Measurements from ENCODE around the gene CDH4.

Gene CDH4

DNA sequence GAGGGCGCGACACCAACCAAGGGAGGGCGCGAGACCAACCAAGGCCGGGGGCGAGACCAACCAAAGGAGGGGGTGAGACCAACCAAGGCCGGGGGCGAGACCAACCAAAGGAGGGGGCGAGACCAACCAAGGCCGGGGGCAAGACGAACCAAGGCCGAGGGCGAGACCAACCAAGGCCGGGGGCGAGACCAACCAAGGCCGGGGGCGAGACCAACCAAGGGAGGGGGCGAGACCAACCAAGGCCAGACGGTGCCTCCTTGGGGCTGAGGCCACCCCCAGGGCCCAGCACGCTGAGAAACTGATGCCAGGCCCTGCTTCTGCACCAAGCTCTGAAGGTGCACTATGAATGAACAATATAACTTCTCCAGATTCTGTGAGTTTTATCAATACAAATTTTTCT lies 726.4 kb downstream of the CDH4 start:
- no peaks in the 10 kb centered on the region for H4K20me1 ChIP-seq (ENCODE audit: low read depth, low read length)
- H3K27ac ChIP-seq (ENCODE audit: low read depth, low read length): no peak overlapping the region
- no peak overlapping the region for H3K9ac ChIP-seq (ENCODE audit: low read length)
- no peak overlapping the region for H3K4me3 ChIP-seq (ENCODE audit: insufficient read depth, low read length, poor library complexity, severe bottlenecking)
- H2AFZ ChIP-seq (ENCODE audit: low read depth, low read length, severe bottlenecking): no peak overlapping the region
- H3K27me3 ChIP-seq (ENCODE audit: low read length): no peaks in the 10 kb centered on the region
- no peaks in the 10 kb centered on the region for H3K9me3 ChIP-seq (ENCODE audit: insufficient read depth, low read length)
- H3K36me3 ChIP-seq (ENCODE audit: low read length): no peaks in the 10 kb centered on the region
- H3K4me2 ChIP-seq (ENCODE audit: low read depth, low read length, poor library complexity, severe bottlenecking): no peak overlapping the region
- TF ChIP-seq, protein P1, sequence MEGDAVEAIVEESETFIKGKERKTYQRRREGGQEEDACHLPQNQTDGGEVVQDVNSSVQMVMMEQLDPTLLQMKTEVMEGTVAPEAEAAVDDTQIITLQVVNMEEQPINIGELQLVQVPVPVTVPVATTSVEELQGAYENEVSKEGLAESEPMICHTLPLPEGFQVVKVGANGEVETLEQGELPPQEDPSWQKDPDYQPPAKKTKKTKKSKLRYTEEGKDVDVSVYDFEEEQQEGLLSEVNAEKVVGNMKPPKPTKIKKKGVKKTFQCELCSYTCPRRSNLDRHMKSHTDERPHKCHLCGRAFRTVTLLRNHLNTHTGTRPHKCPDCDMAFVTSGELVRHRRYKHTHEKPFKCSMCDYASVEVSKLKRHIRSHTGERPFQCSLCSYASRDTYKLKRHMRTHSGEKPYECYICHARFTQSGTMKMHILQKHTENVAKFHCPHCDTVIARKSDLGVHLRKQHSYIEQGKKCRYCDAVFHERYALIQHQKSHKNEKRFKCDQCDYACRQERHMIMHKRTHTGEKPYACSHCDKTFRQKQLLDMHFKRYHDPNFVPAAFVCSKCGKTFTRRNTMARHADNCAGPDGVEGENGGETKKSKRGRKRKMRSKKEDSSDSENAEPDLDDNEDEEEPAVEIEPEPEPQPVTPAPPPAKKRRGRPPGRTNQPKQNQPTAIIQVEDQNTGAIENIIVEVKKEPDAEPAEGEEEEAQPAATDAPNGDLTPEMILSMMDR (IDR thresholded peaks at IDR 0.05; ENCODE audit: insufficient read depth, low read length, poor library complexity, severe bottlenecking): no peak
- TF ChIP-seq EZH2phosphoT487 (conservative IDR thresholded peaks at IDR 0.05; ENCODE audit: low read length): no peak
- no peaks in the 10 kb centered on the region for H3K9me2 ChIP-seq (replicated peaks; ENCODE audit: insufficient read depth, low read length)
- H3F3A ChIP-seq (ENCODE audit: insufficient read depth): no peaks in the 10 kb centered on the region
- no peaks in the 10 kb centered on the region for H3K79me2 ChIP-seq (ENCODE audit: insufficient read depth, low read length)

DNA sequence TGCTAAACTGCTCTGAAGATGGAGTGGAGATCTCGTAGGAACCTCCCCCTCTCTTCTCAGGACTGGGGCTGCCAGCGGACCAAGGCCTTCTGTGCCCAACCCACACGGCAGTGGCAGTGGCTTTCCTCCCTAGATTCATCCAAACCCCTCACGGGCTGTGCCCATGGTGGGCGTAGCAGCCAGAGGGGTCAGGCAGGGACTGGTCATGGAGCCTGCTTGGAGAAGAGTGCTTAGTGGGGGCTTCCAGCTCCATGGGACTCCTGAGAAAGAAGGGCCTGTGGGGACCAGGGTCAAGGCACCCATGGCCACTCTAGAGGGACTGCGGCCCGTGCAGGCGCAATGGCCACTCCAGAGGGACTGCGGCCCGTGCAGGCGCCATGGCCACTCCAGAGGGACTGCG lies 727.0 kb downstream of the CDH4 start:
- Histone ChIP-seq H3K4me3 (ENCODE audit: insufficient read depth, low read length, poor library complexity, severe bottlenecking) (no peak overlapping the region), H3K9me2 (replicated peaks; ENCODE audit: insufficient read depth, low read length) (no peaks in the 10 kb centered on the region), H3K27me3 (ENCODE audit: low read length) (no peaks in the 10 kb centered on the region), H3K27ac (ENCODE audit: low read depth, low read length) (no peak overlapping the region), H3K9me3 (ENCODE audit: insufficient read depth, low read length) (no peaks in the 10 kb centered on the region), H3K4me2 (ENCODE audit: low read depth, low read length, poor library complexity, severe bottlenecking) (no peak overlapping the region), H3K9ac (ENCODE audit: low read length) (no peak overlapping the region), H3K36me3 (ENCODE audit: low read length) (no peaks in the 10 kb centered on the region), H4K20me1 (ENCODE audit: low read depth, low read length) (no peaks in the 10 kb centered on the region), H2AFZ (ENCODE audit: low read depth, low read length, severe bottlenecking) (no peak overlapping the region), H3F3A (ENCODE audit: insufficient read depth) (no peaks in the 10 kb centered on the region), H3K79me2 (ENCODE audit: insufficient read depth, low read length) (no peaks in the 10 kb centered on the region)
- TF ChIP-seq EZH2phosphoT487 (conservative IDR thresholded peaks at IDR 0.05; ENCODE audit: low read length): no peak
- TF ChIP-seq, protein P1 (IDR thresholded peaks at IDR 0.05; ENCODE audit: insufficient read depth, low read length, poor library complexity, severe bottlenecking): no peak

DNA sequence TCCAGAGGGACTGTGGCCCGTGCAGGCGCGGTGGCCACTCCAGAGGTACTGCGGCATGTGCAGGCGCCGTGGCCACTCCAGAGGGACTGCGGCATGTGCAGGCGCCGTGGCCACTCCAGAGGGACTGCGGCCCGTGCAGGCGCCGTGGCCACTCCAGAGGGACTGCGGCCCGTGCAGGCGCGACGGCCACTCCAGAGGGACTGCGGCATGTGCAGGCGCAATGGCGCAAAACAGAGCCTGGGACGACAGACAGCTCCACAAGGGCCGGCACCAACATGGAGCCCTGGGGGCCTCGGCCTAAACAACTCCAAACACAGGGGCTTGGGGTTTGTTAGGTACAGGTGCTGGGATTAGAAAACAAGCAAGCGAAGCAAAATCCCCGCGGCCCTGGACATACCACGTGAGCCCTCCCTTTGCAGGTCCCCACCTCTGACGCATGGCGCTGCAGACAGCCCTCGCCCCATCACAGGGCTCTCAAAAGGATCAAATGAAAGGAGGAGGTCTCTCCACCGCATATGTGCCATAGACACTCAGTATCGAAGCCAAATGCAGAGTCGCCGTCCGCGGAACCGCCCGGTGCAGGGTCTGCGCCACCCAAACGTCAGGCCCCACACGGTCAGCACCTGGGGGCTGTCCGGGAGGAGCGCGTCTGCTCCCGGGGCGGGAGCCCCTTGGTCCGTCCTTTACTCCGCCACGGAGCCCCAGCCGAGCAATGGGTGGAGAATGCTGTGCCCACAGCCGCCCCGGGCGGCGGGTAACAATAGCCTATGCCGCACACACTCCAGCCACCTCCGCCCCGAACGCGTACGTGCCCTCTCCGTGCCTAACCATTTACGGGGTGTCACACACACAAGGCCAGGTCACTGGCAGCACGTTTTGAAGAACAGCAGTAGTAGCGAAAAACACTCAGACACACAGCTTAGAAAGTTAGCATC lies 727.9 kb downstream of the CDH4 start:
- no peak overlapping the region for H3K4me3 ChIP-seq (ENCODE audit: insufficient read depth, low read length, poor library complexity, severe bottlenecking)
- H3K27ac ChIP-seq (ENCODE audit: low read depth, low read length): no peak overlapping the region
- no peak overlapping the region for H3K9ac ChIP-seq (ENCODE audit: low read length)
- no peak for TF ChIP-seq EZH2phosphoT487 (conservative IDR thresholded peaks at IDR 0.05; ENCODE audit: low read length)
- TF ChIP-seq, protein P1 (IDR thresholded peaks at IDR 0.05; ENCODE audit: insufficient read depth, low read length, poor library complexity, severe bottlenecking): no peak
- no peaks in the 10 kb centered on the region for H3K27me3 ChIP-seq (ENCODE audit: low read length)
- H4K20me1 ChIP-seq (ENCODE audit: low read depth, low read length): no peaks in the 10 kb centered on the region
- H2AFZ ChIP-seq (ENCODE audit: low read depth, low read length, severe bottlenecking): no peak overlapping the region
- no peaks in the 10 kb centered on the region for H3K79me2 ChIP-seq (ENCODE audit: insufficient read depth, low read length)
- no peak overlapping the region for H3K4me2 ChIP-seq (ENCODE audit: low read depth, low read length, poor library complexity, severe bottlenecking)
- H3F3A ChIP-seq (ENCODE audit: insufficient read depth): no peaks in the 10 kb centered on the region
- no peaks in the 10 kb centered on the region for H3K9me3 ChIP-seq (ENCODE audit: insufficient read depth, low read length)
- H3K36me3 ChIP-seq (ENCODE audit: low read length): no peaks in the 10 kb centered on the region
- no peaks in the 10 kb centered on the region for H3K9me2 ChIP-seq (replicated peaks; ENCODE audit: insufficient read depth, low read length)
